HG02938 (cell line): Measurements from ENCODE around the gene KSR1.

ENCODE experiments used
- ATAC-seq: cut with Tn5 transposase; IDR thresholded peaks from one replicate; pipeline ENCODE4 v1.9.1; 2021; ENCODE audit warnings: mild to moderate bottlenecking, moderate library complexity; ENCODE audit not compliant: unreplicated experiment

The KSR1 gene

GRCh38 chr17:27603421-27603770, 147.1 kb downstream of the KSR1 start:
- ATAC-seq = no peak

GRCh38 chr17:27603880-27604794, 147.9 kb downstream of the KSR1 start:
- ATAC-seq = no peak

- no peak for ATAC-seq
Observed at GRCh38 chr17:27605409-27605808, 149.2 kb downstream of the KSR1 start.

- ATAC-seq = no peak
Observed at GRCh38 chr17:27607521-27608091, 151.4 kb downstream of the KSR1 start.

- ATAC-seq = no peak
Observed at GRCh38 chr17:27608328-27609230, 152.3 kb downstream of the KSR1 start.

- no peak for ATAC-seq
Observed at GRCh38 chr17:27609611-27610303, 153.5 kb downstream of the KSR1 start.

- ATAC-seq = no peak
Observed at GRCh38 chr17:27610304-27610677, 154.0 kb downstream of the KSR1 start.

GRCh38 chr17:27612160-27612770, 156.0 kb downstream of the KSR1 start:
- ATAC-seq = no peak

GRCh38 chr17:27613433-27613832, 157.2 kb downstream of the KSR1 start:
- ATAC-seq = no peak

- ATAC-seq = no peak
Observed at GRCh38 chr17:27615121-27615520, 158.9 kb downstream of the KSR1 start.

GRCh38 chr17:27616414-27616813, 160.2 kb downstream of the KSR1 start:
- ATAC-seq = no peak

GRCh38 chr17:27618417-27618816, 162.2 kb downstream of the KSR1 start:
- ATAC-seq = no peak

GRCh38 chr17:27620721-27621120, 164.5 kb downstream of the KSR1 start:
- no peak for ATAC-seq

GRCh38 chr17:27621536-27621935, 165.3 kb downstream of the KSR1 start:
- no peak for ATAC-seq

- no peak for ATAC-seq
Observed at GRCh38 chr17:27621942-27622559, 165.8 kb downstream of the KSR1 start.

GRCh38 chr17:27622986-27623385, 166.7 kb downstream of the KSR1 start:
- ATAC-seq = no peak

- no peak for ATAC-seq
Observed at GRCh38 chr17:27623614-27624013, 167.4 kb downstream of the KSR1 start.

GRCh38 chr17:27624539-27624938, 168.3 kb downstream of the KSR1 start:
- no peak for ATAC-seq

GRCh38 chr17:27625856-27626255, 169.6 kb downstream of the KSR1 start:
- no peak for ATAC-seq

GRCh38 chr17:27627514-27627913, 171.3 kb downstream of the KSR1 start:
- no peak for ATAC-seq
